ENCODE measurements around the gene SAMHD1. TPM values are rescaled to one million over a fixed set of nuclear protein-coding genes. Genes with fewer than 3 reads are reported as not detected.
"Not testable (repeated sequence)": the region's sequence is repeated elsewhere in the genome, so short reads cannot be mapped to it uniquely, and the experiment has no call there.

SAMHD1 gene
- polyA plus RNA-seq, 2 of the 4 experiments (the other 2 are of a cell fraction) = 9.8 to 11.7 TPM

- Histone ChIP-seq H3K4me2 (no peak overlapping the region), H3K9me3 (no peaks in the 10 kb centered on the region), H3K4me1 (peaks cover 36% of the 10 kb centered on the region), H3K4me3 (no peak overlapping the region), H3K27ac (peak overlapping the region in 1 of 2 experiments; percentile 49; a peak in 2 of 6 replicates)
- WGBS (ENCODE audit: missing lambda C conversion rate) = 88% methylated on average over 6 of the region's 10 CpGs
- ATAC-seq (no peak), DNase-seq (ENCODE audit: low read depth in 1 of 2, low spot score in 1 of 2) (no peak), FAIRE-seq (no peak)
- POLR2A ChIA-PET = interaction anchor here (0.6 kb wide), 1 partner anchor 12 kb away, joined by 3 read pairs; no protein-coding TSS in a partner anchor
- CTCF ChIA-PET = interaction anchor here (1.2 to 3.5 kb wide), 5 partner anchors 10 to 37 kb away, joined by 3 to 14 read pairs (median 5); no protein-coding TSS in a partner anchor
- TF ChIP-seq RNF2 (IDR thresholded peaks at IDR 0.05; ENCODE audit: borderline replicate concordance, low read depth) = no peak
- no peak for TF ChIP-seq ZC3H11A (IDR thresholded peaks at IDR 0.05)
- no peak for TF ChIP-seq RAD21 (conservative IDR thresholded peaks at IDR 0.05 in 1 of 2, IDR thresholded peaks at IDR 0.05 in 1 of 2)
- TF ChIP-seq ESRRA (IDR thresholded peaks at IDR 0.05; ENCODE audit: borderline replicate concordance, low read length) = no peak
- TF ChIP-seq RFX5 (IDR thresholded peaks at IDR 0.05) = no peak
- no peak for TF ChIP-seq MAZ (IDR thresholded peaks at IDR 0.05; ENCODE audit: borderline replicate concordance, low read depth, low read length)
- TF ChIP-seq KDM5A (IDR thresholded peaks at IDR 0.05) = no peak
- TF ChIP-seq PHF8 (IDR thresholded peaks at IDR 0.05; ENCODE audit: borderline replicate concordance, low read depth) = no peak
- no peak for TF ChIP-seq ZFP36 (IDR thresholded peaks at IDR 0.05; ENCODE audit: borderline replicate concordance, partially characterized antibody)
- no peak for TF ChIP-seq TFCP2L1 (CRISPR knock-in tag; IDR thresholded peaks at IDR 0.05)
- TF ChIP-seq CHD4 (IDR thresholded peaks at IDR 0.05; ENCODE audit: borderline replicate concordance) = no peak
- TF ChIP-seq RARB (CRISPR knock-in tag; IDR thresholded peaks at IDR 0.05) = no peak
- TF ChIP-seq ELK1 (IDR thresholded peaks at IDR 0.05; ENCODE audit: low read depth, low read length) = no peak
- TF ChIP-seq ZSCAN20 (CRISPR knock-in tag; IDR thresholded peaks at IDR 0.05) = no peak
- TF ChIP-seq ATOH8 (CRISPR knock-in tag; IDR thresholded peaks at IDR 0.05; ENCODE audit: low read depth) = no peak
- TF ChIP-seq TP53 (CRISPR knock-in tag; IDR thresholded peaks at IDR 0.05) = no peak
Measured at GRCh38 chr20:36845288-36845971, 106.1 kb downstream of the SAMHD1 start.

GRCh38 chr20:36841030-36841429 is 110.5 kb downstream of the SAMHD1 start:
- H3K27ac ChIP-seq; H3K4me3 ChIP-seq; ATAC-seq; H3K9me3 ChIP-seq; DNase-seq (ENCODE audit: low read depth in 1 of 2, low spot score in 1 of 2); POLR2A ChIA-PET; FAIRE-seq; H3K4me2 ChIP-seq: not testable (repeated sequence)
- 94% methylated on average over 9 of the region's 9 CpGs for WGBS (ENCODE audit: missing lambda C conversion rate)
- CTCF ChIA-PET = interaction anchor here (1.0 to 1.6 kb wide), 5 partner anchors 10 to 65 kb away, joined by 3 to 7 read pairs (median 4); no protein-coding TSS in a partner anchor
- peaks cover 26% of the 10 kb centered on the region for H3K4me1 ChIP-seq

Other genes starting within 250 kb of the SAMHD1 start
- 34.4 and 55.1 TPM in 2 replicates for gene NDRG3, start 205.6 kb downstream of the SAMHD1 start, polyA plus RNA-seq (2011; rRNA removed)
- gene NDRG3, start 205.6 kb downstream of the SAMHD1 start, polyA plus RNA-seq (2017; fragmentation: RNase III; extraction: RNeasy Plus Mini Kit Qiagen cat#74134 plus additional on column Dnase treatment) = 29.0 to 32.2 TPM (median 30.6 TPM) in 3 replicates
- 32.9 and 41.3 TPM in 2 replicates for gene DSN1, start 177.9 kb downstream of the SAMHD1 start, polyA plus RNA-seq (2011; rRNA removed)
- 37.4 to 38.2 TPM (median 37.9 TPM) in 3 replicates for gene DSN1, start 177.9 kb downstream of the SAMHD1 start, polyA plus RNA-seq (2017; fragmentation: RNase III; extraction: RNeasy Plus Mini Kit Qiagen cat#74134 plus additional on column Dnase treatment)
- 0.09 and 0.17 TPM in 2 replicates for gene TLDC2, start 75.6 kb downstream of the SAMHD1 start, polyA plus RNA-seq (2011; rRNA removed)
- 0.04 TPM in 1 of 3 replicates, not detected in the others for gene TLDC2, start 75.6 kb downstream of the SAMHD1 start, polyA plus RNA-seq (2017; fragmentation: RNase III; extraction: RNeasy Plus Mini Kit Qiagen cat#74134 plus additional on column Dnase treatment)
- gene RBL1, start 144.3 kb upstream of the SAMHD1 start, polyA plus RNA-seq (2011; rRNA removed) = 12.2 and 17.1 TPM in 2 replicates
- gene RBL1, start 144.3 kb upstream of the SAMHD1 start, polyA plus RNA-seq (2017; fragmentation: RNase III; extraction: RNeasy Plus Mini Kit Qiagen cat#74134 plus additional on column Dnase treatment) = 10.2 to 12.1 TPM (median 10.8 TPM) in 3 replicates
- 391 and 485 TPM in 2 replicates for gene RPN2, start 227.6 kb upstream of the SAMHD1 start, polyA plus RNA-seq (2011; rRNA removed)
- gene RPN2, start 227.6 kb upstream of the SAMHD1 start, polyA plus RNA-seq (2017; fragmentation: RNase III; extraction: RNeasy Plus Mini Kit Qiagen cat#74134 plus additional on column Dnase treatment) = 282 to 292 TPM (median 288 TPM) in 3 replicates
- gene MROH8, start 227.8 kb upstream of the SAMHD1 start, polyA plus RNA-seq (2011; rRNA removed) = 3.3 and 3.9 TPM in 2 replicates
- gene MROH8, start 227.8 kb upstream of the SAMHD1 start, polyA plus RNA-seq (2017; fragmentation: RNase III; extraction: RNeasy Plus Mini Kit Qiagen cat#74134 plus additional on column Dnase treatment) = 1.3 to 1.8 TPM (median 1.4 TPM) in 3 replicates

Measured in A549 (cell line).